GM21528 (cell line): ENCODE data around the gene CEP76.
"Not testable (repeated sequence)": the region's sequence is repeated elsewhere in the genome, so short reads cannot be mapped to it uniquely, and the experiment has no call there.

Experiments used
- ATAC-seq: cut with Tn5 transposase; IDR thresholded peaks from one replicate; pipeline ENCODE4 v1.9.1; 2021; ENCODE audit warnings: mild to moderate bottlenecking, moderate library complexity; ENCODE audit not compliant: unreplicated experiment, low FRiP score

Gene CEP76

DNA sequence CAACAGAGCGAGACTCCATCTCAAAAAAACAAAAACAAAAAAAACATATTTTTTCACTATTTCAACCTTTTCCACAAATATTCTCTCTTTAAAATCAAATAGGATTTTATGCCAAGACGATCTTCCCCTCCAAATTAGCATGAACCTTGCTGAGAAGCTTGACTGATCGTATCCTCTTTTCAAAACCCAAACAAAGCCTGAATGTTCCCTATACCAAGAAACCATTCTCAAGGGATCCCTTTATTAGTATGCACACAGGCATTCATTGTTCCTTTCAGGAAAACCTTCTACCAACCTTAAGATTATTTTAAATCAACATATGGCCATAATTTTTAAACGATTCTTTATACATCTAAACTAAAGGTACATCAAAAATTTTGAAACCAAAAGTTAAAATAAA lies 50.9 kb downstream of the CEP76 start:
- ATAC-seq: no peak

DNA sequence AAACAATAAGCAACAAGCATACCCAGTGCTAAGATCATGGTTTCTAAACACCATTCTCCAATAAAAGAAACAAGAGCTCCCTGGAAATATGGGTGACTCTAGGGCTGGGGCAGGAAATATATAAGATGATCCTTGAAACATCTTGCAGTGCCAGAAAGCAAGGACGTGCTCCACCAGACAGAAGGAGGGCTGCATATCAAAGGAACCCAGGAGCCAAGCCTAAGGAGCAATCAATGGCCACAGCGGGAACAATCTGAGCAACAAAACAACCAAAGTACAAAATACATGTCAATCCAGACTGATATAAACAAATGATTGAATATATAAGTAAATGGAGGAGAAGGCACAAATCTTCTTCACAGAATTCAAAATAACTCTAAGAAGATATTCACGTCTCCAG lies 54.8 kb downstream of the CEP76 start:
- ATAC-seq: no peak

DNA sequence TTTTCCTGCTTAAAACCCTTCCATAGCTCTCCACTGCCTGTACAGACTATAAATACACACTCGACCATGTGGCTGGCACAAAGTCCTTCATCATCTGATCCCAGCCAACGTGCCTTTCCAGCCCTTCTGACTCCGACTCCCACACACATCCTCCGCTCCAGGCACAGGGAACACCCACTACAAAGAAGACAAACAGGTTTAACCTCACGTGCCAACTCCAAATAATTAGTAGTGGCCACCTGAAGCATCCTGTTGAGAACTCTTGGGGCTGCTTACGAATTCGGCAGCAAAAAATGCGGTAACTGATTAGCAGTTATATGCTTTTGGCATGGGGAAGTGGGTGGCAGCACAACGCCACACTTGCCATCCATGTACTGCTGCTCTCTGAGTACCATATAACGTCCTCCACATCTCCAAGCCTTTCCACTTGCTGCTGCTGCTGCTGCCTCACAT lies 56.7 kb downstream of the CEP76 start:
- no peak for ATAC-seq

DNA sequence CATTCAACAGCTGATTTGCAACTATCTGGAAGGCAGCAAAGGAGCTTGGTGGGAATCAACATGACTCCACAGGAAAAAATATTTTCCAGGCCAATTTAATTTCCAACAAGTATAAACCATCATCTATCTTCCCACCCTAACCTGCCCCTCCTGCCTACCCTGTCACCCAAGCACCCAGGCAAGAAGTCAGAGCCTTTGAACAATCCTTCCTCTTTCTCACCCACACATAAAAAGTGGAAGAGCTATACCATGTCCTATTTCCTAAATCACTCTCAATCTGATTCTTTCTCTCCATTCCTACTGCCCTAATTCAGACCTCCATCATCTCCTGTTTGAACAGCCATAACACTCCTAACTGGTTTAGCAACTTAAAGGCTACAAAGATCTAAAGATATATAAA lies 57.3 kb downstream of the CEP76 start:
- no peak for ATAC-seq

DNA sequence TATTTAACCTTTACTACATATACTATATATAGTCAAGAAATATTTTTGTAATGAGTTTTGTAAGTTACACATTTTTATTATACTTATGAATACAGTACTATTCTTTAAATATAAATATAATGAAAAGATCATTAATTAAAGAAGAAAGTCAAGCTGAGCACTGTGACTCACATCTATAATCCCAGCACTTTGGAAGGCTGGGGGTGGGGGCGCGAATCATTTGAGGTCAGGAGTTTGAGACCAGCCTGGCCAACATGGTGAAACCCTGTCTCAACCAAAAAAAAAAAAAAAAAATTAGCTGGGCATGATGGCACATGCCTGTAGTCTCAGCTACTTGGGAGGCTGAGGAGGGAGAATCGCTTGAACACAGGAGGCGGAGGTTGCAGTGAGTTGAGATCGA lies 58.8 kb downstream of the CEP76 start:
- ATAC-seq: not testable (repeated sequence)

DNA sequence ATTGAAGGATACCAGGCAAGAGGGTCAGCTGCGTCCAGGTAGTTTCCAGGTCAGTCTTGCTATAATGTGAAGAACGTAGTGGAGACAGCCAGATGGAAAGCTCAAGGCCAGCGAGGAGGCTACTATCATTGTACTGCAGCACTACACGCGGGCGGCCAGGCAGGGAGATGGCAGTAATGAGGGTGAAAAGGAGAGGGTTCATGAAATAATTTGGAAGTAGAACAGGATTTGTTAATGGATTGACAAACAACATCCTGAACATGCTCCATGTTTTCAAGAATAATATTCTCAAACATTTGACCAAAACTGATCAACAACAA lies 61.7 kb downstream of the CEP76 start:
- ATAC-seq: no peak

DNA sequence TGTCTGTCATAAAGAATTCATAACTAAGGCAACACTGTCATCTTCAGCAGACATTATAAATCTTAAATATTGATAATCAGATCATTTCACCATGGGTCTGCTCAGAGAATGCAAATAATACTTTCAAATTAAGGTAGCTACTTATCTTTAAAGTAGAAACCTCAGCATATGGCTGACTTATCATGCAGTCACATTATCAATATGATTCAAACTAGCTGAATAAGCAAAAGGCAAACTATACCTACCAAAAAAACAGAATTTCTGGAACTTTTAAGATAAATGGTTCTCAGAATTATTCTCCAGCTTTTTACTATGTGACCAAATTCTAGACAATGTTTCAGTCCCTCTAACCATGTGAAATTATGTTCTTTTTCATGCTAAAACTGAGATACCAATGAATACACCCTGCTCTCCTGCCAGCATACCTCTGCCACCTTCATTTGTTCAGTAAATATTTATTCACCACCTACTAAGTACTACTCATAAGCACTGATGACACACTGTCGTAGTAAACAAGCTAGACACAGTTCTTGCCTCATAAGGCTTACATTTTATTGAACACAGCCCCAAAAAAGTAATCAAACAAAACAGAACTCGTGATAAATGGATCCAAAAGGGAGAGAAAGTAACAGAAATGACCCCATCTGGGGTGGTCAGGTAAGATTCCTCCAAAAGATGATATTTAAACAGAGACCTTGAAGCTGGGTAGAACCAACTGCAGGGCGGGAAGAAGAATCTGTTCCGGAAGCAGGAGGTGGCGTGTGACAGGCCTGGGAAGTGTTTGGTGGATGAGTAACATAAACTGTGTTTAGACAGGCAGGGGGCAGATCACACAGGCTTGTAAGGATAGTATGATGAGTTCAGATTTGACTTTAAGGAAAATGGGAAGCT lies 62.3 kb downstream of the CEP76 start:
- ATAC-seq: no peak

DNA sequence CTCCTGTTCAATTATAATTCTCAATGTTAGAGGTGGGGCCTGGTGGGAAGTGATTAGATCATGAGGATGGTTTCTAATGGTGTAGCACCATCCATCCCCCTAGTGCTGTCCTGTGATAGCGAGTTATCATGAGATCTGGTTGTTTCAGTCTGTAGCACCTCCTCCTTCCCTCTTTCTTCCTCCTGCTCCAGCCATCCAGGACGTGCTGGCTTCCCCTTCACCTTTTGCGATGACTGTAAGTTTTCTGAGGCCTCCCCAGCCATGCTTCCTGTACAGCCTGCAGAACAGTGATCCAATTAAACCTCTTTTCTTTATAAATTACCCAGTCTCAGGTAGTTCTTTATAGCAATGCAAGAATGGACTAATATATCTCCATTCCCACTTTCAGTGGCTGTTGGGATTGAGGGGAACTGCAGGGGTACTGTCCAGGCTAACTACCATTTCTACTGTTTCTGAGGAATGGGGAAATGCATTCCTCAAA lies 63.8 kb downstream of the CEP76 start:
- ATAC-seq: no peak

DNA sequence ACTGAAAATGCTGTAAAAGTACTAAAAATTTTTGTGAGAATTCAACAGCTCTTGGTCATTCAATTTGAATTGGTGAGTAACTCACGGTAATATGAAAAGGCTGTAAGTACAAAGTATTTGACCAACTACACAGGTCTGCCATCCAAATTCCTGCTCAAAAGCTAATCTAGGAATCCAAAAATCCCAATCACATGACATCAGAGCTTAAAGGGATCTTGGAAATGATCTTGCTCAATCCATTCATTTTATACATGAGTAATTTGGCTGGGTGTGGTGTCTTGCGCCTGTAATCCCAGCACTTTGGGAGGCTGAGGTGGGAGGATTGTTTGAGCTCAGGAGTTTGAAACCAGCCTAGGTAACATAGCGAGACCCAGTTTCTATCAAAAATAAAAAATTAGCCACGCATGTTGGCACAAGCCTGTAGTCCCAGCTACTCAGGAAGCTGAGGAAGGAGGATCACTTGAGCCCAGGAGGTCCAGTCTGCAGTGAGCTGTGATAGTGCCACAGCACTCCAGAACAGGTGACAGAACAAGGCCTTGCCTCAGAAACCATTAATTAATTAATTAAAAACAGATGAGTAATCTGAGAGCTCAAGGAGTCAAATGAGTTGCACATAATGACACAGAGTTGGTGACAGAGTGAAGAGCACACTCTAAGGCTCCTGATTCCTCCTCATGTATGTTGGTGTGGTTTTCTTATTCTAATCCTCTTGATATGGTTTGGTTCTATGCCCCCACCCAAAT lies 64.5 kb downstream of the CEP76 start:
- no peak for ATAC-seq

DNA sequence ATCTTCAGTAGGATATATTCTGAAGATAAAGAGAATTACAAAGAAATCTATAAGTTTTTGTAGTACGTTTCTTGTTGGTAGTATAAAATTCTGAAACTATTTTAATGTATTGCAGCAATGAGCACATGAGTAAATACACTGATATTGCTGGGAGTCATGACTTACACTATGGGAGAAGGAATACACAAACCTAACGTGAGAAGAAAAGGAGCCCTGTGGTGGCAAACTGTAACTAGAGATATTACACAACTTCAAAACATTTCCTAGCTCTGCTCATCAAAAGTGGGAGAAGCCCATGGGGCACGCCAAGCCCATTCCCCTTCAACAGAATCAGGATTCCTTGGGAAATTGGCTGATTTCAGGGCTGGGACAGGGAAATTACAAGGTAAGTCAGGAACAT lies 65.1 kb downstream of the CEP76 start:
- ATAC-seq: no peak

DNA sequence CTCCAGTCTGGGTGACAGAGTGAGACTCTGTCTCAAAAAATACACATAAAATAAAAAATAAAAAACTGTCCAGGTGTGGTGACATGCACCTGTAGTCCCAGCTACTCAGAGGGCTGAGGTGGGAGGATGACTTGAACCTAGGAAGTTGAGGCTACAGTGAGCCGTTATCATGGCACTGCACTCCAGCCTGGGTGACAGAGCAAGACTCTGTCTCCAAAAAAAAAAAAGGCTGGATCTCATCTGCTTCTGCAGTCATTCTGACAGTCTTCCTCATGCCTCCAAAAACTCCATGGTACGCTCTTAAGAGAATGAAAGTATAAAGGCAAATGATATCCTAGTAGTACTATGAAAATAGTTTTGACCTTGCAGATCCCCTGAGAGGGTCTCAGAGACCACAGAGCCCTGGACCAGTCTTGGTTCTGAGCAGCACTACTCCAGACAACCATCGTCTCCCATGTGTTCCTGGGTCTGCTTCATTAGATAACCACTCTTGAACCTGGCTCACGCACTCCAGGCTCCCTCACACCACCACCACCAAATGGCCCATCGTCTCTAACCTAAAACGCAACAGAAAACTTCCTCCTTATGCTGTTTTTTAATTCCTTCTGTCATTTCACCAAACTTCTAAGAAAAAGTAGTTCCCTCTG lies 70.6 kb downstream of the CEP76 start:
- no peak for ATAC-seq

DNA sequence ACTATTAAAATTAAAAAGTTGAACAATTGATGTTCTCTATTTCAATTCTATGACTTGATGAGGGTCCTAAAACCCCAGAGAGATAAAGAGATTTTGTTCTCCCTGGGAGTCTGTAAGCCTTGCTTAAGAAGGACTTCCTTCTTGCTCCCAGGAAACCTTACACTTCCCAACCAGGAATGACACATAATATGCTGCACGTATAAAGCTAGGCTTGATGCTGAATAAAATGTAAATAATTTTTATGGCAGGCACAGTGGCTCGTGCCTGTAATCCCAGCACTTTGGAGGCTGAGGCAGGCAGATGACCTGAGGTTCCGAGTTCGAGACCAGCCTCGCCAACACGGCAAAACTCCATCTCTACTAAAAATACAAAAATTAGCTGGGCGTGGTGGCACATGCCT lies 72.4 kb downstream of the CEP76 start:
- ATAC-seq: no peak

DNA sequence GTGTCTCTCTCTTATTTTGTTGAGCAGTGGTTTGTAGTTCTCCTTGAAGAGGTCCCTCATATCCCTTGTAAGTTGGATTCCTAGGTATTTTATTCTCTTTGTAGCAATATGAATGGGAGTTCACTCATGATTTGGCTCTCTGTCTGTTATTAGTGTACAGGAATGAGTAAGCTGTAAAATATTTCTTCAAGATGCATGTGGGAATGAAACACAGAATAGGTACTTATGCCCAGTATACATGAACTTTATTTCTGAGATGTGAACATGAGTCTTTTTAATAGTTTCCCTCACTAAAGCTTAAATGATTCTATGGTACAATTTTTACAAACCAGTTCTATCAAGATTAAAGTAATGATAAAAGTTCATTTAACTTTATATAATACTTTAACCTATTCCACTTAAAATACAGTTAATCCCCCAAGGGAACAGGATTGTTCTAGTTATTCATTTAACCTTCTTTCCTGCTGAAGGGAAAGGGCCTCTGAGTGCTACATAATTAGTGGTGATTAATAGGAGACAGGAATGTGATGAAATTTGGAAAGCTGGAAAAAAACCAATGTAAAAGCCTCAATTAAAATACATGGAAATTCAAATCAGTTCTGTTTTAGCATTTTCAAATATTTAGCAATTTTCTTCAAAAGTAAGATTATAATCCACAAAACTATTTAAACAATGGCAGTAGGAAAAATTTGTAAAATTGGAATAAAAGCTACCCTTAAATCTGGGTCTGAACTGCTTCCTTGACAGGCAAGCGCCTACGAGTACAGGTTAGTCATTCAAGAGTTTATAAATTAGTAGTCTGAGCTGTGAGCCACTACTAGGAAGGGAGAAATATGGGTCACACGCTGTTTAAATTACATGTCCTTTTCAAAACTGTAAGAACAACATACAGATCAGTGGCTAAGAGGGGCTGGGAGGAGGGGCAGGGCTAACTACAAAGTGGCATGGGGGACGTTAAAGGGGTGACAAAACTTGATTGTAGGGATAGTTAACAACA lies 73.5 kb downstream of the CEP76 start:
- no peak for ATAC-seq

DNA sequence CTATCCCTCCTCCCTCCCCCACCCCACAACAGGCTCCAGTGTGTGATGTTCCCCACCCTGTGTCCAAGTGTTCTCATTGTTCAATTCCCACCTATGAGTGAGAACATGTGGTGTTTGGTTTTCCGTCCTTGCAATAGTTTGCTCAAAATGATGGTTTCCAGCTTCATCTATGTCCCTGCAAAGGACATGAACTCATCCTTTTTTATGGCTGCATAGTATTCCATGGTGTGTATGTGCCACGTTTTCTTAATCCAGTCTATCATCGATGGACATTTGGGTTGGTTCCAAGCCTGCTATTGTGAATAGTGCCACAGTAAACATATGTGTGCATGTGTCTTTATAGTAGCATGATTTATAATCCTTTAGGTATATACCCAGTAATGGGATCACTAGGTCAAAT lies 75.3 kb downstream of the CEP76 start:
- ATAC-seq: not testable (repeated sequence)

DNA sequence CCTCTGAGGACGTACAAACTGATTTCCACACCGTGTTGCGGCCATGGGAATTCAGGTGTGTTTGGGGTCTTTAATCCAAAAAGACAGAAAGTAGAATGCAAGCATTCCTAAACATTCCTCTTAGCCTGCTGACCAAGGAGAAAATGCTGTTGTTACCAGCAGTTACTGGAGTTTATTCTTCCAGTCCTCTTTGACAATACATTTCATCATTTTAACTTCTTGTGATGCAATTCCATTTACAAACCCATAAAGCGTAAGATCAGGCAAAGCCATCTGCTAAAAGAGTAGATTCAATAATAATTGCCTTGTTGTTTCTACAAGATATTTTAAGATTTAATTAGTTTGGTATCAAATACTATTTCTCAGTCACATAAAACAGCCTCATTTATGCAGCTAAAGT lies 77.3 kb downstream of the CEP76 start:
- ATAC-seq: no peak
